ENCODE results near the gene GRM7.

DNA sequence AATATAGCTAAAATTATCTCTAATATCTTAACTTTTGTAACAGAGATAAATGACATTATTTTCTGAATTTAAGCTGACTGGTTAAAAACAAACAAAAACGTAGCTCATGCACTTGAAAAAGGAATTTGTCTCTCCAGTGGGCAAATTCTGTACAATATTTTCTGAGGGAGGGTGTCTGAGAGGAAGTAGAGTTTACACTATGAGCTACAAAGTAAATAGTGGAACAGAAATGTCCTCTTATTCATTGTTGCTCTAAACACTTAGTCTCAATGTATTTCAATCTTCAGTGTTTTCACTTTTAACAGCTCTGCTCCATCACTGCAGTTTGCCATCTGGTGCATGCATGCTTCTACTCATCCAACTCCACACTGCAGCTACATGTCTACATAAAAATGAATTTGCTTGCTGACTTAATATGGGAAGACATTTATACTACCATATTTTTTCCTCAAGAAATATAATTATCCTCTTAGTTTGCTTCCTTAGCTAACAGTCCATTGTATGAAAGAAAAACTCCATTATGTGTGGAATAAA lies 823.3 kb downstream of the GRM7 start:
- TF ChIP-seq, protein P1, sequence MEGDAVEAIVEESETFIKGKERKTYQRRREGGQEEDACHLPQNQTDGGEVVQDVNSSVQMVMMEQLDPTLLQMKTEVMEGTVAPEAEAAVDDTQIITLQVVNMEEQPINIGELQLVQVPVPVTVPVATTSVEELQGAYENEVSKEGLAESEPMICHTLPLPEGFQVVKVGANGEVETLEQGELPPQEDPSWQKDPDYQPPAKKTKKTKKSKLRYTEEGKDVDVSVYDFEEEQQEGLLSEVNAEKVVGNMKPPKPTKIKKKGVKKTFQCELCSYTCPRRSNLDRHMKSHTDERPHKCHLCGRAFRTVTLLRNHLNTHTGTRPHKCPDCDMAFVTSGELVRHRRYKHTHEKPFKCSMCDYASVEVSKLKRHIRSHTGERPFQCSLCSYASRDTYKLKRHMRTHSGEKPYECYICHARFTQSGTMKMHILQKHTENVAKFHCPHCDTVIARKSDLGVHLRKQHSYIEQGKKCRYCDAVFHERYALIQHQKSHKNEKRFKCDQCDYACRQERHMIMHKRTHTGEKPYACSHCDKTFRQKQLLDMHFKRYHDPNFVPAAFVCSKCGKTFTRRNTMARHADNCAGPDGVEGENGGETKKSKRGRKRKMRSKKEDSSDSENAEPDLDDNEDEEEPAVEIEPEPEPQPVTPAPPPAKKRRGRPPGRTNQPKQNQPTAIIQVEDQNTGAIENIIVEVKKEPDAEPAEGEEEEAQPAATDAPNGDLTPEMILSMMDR (IDR thresholded peaks at IDR 0.05; ENCODE audit: low read depth, low read length, missing input control) = no peak
- TF ChIP-seq JUND (IDR thresholded peaks at IDR 0.05) (no peak), ATF3 (IDR thresholded peaks at IDR 0.05) (no peak), REST (IDR thresholded peaks at IDR 0.05) (no peak), YY1 (IDR thresholded peaks at IDR 0.05) (no peak), EGR1 (IDR thresholded peaks at IDR 0.05; ENCODE audit: low read depth in 2 of 2) (no peak), GABPA (IDR thresholded peaks at IDR 0.05 in 1 of 2, conservative IDR thresholded peaks at IDR 0.05 in 1 of 2) (no peak), FOXA1 (IDR thresholded peaks at IDR 0.05) (no peak), RAD21 (IDR thresholded peaks at IDR 0.05) (no peak), TAF1 (conservative IDR thresholded peaks at IDR 0.05) (no peak), FOXA2 (IDR thresholded peaks at IDR 0.05) (no peak), RXRA (IDR thresholded peaks at IDR 0.05) (no peak)
- TF ChIP-seq, protein P2, sequence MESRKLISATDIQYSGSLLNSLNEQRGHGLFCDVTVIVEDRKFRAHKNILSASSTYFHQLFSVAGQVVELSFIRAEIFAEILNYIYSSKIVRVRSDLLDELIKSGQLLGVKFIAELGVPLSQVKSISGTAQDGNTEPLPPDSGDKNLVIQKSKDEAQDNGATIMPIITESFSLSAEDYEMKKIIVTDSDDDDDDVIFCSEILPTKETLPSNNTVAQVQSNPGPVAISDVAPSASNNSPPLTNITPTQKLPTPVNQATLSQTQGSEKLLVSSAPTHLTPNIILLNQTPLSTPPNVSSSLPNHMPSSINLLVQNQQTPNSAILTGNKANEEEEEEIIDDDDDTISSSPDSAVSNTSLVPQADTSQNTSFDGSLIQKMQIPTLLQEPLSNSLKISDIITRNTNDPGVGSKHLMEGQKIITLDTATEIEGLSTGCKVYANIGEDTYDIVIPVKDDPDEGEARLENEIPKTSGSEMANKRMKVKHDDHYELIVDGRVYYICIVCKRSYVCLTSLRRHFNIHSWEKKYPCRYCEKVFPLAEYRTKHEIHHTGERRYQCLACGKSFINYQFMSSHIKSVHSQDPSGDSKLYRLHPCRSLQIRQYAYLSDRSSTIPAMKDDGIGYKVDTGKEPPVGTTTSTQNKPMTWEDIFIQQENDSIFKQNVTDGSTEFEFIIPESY (IDR thresholded peaks at IDR 0.05) = no peak

All from liver (tissue), 3 donors.